Measurements from ENCODE around the gene RBMS1.

DNA sequence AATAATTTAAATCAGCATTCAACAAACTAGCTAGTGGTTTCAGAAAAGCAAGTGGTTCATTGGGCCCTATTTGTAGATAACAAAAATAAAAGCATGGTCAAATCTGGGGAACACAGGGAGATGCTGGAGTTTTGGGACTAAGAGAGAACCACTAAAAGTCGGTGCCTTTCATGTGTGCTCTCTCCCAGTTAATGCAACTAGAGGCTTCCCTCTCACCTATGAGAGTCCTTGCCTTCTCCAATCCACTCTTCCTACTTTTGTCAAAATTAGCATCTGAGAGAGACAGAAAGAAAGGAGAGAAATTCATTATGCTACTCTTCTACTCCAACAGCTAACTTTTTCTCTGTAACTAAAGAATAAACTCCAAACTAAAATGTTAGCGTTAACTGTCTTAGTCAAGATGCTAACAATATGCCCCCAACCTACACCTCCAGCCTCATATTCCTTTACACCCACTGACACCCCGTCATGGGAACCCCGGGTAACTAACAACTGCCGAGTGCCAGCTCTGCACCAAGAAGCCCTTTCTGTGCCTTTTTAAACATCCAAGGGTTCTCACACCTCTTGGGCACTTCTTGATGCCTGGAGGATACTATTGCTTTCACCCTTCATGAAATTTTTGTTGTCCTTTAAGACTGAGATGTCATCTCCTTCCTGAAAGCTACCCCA lies 133.4 kb downstream of the RBMS1 start:
- TF ChIP-seq, protein P1, sequence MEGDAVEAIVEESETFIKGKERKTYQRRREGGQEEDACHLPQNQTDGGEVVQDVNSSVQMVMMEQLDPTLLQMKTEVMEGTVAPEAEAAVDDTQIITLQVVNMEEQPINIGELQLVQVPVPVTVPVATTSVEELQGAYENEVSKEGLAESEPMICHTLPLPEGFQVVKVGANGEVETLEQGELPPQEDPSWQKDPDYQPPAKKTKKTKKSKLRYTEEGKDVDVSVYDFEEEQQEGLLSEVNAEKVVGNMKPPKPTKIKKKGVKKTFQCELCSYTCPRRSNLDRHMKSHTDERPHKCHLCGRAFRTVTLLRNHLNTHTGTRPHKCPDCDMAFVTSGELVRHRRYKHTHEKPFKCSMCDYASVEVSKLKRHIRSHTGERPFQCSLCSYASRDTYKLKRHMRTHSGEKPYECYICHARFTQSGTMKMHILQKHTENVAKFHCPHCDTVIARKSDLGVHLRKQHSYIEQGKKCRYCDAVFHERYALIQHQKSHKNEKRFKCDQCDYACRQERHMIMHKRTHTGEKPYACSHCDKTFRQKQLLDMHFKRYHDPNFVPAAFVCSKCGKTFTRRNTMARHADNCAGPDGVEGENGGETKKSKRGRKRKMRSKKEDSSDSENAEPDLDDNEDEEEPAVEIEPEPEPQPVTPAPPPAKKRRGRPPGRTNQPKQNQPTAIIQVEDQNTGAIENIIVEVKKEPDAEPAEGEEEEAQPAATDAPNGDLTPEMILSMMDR (IDR thresholded peaks at IDR 0.05) = no peak
- no peak for TF ChIP-seq CEBPB (IDR thresholded peaks at IDR 0.05)
- TF ChIP-seq, protein P2, sequence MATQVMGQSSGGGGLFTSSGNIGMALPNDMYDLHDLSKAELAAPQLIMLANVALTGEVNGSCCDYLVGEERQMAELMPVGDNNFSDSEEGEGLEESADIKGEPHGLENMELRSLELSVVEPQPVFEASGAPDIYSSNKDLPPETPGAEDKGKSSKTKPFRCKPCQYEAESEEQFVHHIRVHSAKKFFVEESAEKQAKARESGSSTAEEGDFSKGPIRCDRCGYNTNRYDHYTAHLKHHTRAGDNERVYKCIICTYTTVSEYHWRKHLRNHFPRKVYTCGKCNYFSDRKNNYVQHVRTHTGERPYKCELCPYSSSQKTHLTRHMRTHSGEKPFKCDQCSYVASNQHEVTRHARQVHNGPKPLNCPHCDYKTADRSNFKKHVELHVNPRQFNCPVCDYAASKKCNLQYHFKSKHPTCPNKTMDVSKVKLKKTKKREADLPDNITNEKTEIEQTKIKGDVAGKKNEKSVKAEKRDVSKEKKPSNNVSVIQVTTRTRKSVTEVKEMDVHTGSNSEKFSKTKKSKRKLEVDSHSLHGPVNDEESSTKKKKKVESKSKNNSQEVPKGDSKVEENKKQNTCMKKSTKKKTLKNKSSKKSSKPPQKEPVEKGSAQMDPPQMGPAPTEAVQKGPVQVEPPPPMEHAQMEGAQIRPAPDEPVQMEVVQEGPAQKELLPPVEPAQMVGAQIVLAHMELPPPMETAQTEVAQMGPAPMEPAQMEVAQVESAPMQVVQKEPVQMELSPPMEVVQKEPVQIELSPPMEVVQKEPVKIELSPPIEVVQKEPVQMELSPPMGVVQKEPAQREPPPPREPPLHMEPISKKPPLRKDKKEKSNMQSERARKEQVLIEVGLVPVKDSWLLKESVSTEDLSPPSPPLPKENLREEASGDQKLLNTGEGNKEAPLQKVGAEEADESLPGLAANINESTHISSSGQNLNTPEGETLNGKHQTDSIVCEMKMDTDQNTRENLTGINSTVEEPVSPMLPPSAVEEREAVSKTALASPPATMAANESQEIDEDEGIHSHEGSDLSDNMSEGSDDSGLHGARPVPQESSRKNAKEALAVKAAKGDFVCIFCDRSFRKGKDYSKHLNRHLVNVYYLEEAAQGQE (IDR thresholded peaks at IDR 0.05) = no peak
- TF ChIP-seq MAFK (IDR thresholded peaks at IDR 0.05; ENCODE audit: partially characterized antibody) = no peak
- no peak for TF ChIP-seq MYC (IDR thresholded peaks at IDR 0.05; ENCODE audit: borderline replicate concordance, low read length)
- TF ChIP-seq ZFP36 (IDR thresholded peaks at IDR 0.05; ENCODE audit: borderline replicate concordance, partially characterized antibody) = no peak
- TF ChIP-seq, protein P3, sequence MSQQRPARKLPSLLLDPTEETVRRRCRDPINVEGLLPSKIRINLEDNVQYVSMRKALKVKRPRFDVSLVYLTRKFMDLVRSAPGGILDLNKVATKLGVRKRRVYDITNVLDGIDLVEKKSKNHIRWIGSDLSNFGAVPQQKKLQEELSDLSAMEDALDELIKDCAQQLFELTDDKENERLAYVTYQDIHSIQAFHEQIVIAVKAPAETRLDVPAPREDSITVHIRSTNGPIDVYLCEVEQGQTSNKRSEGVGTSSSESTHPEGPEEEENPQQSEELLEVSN (IDR thresholded peaks at IDR 0.05; ENCODE audit: borderline replicate concordance, low read depth) = no peak
